ENCODE results near the gene C11orf71.
A peak's percentile ranks its signal among the peaks of the same experiment; 100 is the strongest.

The C11orf71 gene, protein sequence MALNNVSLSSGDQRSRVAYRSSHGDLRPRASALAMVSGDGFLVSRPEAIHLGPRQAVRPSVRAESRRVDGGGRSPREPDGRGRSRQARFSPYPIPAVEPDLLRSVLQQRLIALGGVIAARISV

DNA sequence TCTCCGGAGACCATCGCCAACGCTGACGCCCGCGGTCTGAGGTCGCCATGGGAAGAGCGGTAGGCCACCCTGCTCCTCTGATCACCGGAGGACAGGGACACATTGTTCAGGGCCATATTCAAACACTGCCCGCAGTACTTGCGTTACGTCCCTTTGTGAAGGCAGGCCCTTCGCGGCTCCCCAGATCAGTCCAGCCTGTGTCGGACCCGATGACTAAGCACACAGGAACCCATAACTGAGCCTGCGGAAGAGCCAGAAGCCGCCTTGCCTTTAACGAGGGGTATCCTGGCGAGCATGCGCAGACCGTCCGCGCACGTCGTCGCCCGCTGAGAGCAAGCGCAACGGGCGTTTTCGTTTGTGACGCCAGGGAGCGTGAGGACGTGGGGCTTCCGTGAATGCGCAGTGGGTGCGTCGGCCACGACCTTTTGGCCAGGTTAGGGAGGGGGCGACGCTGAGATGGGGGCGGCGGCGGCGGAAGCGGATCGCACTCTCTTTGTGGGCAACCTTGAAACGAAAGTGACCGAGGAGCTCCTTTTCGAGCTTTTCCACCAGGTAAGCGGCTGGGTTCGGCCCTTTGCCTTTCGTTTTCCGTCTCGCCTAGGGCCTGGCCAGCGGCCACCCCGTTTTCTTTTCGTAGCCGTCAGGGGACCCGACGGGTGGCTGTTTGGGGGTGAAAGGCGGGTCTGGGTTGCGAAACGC lies at the start of gene C11orf71, which contains the start of gene RBM7:
C11orf71 (minus strand) TSS at position 296 of the 699 bp plus-strand sequence; CDS start at position 116, 180 bp downstream.
RBM7 (plus strand) TSS at position 451 of the 699 bp plus-strand sequence; CDS start at position 457, 6 bp downstream.
- DNase-seq (ENCODE audit: low spot score): peak; percentile 94

GRCh38 chr11:114449845-114450244 lies 49.5 kb upstream of the C11orf71 start:
- no peak for DNase-seq (ENCODE audit: low spot score)

DNA sequence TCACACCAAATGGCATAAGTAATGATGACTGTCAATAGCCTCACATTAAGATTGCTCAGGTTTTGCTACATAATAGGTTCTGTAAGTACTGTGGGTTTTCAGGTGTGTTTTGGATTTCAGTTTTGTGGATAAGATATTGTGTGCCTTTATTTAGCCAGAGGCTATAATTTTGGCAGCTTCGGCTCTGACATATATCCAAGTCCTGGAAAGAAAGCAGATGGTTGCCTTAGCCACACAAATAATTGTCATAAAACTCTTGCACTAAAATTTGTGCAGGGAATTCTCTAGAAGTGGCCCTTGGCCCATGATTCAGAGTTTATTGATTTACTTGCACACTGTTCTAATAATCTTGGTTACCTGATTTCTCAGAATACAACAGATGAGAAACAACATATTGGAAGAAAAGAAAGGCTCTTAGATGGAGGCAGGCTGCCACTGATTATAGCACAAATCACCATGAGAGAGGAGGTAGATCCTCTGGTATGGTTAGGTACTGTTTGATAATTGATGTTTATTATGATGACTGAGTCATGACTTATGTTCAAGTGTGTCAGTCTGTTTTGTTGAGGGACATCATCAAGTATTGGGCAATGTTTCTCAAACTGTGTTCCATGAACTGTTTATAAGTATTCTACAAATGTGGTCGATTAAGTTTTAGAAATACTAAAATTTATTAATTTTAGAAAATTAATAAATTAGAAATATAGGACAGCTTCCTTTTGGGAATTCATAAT lies 48.6 kb upstream of the C11orf71 start:
- no peak for DNase-seq (ENCODE audit: low spot score)

DNA sequence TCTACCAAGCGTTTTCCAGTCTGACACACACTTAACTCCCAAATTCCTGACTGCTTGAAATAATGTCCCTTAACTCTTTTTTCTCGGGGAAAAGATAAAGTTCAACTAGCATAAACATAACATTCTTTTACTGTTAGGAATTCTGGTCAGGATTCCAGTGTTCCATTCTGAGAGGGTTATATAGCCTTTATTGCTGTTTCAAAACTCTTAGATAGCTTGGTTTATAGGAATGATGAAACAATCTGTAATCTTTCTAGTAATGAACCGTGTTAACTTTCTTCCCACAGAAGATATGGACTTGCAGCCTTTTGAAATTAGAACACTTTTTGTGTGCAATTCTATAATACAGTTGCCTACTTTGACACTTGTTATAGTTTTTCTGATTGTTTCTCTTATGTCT lies 47.6 kb upstream of the C11orf71 start:
- no peak for DNase-seq (ENCODE audit: low spot score)

- DNase-seq (ENCODE audit: low spot score): no peak
These were observed 47.1 kb upstream of the C11orf71 start for GRCh38 chr11:114447444-114447843.

- DNase-seq (ENCODE audit: low spot score): no peak
These were observed 42.2 kb upstream of the C11orf71 start for GRCh38 chr11:114442536-114442935.

GRCh38 chr11:114441921-114442320 lies 41.6 kb upstream of the C11orf71 start:
- DNase-seq (ENCODE audit: low spot score): peak; percentile 25

DNA sequence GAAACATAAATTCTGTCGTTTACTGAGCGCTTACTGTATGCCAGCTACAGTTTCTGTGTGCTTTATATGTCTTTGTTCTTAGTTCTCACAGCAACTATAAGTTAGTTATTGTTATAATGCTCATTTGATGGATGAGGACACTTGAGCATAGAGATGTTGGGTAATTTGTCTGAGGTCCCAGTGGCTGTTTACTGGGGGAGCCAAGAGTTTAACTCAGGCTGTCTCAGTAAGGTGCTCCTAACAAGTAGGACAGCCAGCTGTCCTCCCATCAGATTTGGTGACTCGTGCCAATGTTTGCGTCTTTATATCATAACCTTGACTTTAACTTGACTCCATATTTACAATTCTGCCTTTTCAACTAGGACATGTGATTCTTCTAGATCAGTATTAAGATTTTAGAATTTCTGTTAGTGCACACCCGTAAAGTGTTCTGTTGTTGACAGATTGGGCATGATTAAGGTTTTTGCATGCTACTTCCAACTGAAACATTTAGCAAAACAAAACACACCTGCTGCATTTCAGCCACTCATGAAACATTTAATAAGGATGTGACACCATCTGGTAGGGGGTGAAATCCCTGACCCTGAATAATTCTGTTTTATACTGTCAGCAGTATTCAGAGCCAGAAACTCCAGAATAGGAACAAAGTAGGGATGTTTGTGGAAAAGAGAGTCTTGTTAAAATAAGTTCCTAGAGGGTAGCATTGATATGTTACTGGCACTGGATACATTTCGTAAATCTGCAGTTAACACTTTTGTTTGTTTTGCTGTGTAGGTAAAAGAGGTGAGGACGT lies 40.9 kb upstream of the C11orf71 start:
- no peak for DNase-seq (ENCODE audit: low spot score)

- no peak for DNase-seq (ENCODE audit: low spot score)
These were observed 40.0 kb upstream of the C11orf71 start for GRCh38 chr11:114440121-114440860.

DNA sequence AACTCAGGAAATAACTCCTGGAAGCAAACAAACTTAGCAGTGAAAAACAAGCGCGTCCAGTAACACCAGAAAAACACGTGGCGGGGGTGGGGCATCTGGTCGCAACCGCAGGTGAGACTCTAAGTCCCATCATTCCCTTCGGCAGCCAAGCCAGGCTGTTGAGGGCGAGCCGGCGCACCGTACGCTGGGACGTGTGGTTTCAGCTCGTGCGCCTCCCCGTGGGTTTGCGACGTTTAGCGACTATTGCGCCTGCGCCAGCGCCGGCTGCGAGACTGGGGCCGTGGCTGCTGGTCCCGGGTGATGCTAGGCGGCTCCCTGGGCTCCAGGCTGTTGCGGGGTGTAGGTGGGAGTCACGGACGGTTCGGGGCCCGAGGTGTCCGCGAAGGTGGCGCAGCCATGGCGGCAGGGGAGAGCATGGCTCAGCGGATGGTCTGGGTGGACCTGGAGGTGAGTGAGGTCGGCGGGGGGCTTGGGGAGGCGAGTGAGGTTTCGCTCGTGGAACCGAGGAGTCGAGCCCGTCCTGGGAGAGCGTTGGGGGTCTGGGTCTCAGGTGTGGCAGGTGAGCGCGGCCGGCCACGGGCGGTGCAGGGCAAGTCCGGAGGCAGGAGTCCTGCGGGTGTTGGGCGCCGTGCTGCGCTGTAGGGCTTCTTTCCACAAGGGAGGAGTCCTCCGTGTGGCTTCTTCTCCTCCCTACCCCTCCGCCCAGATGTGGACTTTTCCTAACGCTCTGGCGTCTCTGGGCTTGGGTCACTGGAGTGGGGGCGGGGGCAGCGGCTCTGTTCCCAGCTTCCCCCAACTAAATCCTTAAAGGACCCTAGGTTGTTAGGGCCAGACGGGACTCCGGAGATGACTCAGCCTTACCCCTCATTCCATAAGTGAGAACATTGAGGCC lies 39.2 kb upstream of the C11orf71 start, which contains the start of gene REXO2:
REXO2 (plus strand) TSS at position 239 of the 892 bp plus-strand sequence; CDS start at position 301, 62 bp downstream.
- peak; percentile 93 for DNase-seq (ENCODE audit: low spot score)

DNA sequence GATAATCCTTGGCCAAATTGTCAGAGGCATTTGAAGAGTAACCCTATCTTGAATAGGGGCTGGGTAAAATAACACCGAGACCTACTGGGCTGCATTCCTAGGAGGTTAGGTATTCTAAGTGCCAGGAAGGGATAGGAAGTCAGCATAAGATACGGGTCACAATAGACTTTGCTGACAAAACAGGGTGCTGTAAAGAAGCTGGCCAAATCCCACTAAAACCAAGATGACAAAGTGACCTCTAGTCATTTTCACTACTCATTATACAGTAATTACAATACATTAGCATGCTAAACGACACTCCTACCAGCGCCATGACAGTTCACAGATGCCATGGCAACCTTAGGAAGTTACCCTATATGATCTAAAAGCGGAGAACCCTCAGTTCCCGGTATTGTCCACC lies 38.0 kb upstream of the C11orf71 start:
- DNase-seq (ENCODE audit: low spot score): no peak

- no peak for DNase-seq (ENCODE audit: low spot score)
These were observed 33.1 kb upstream of the C11orf71 start for GRCh38 chr11:114433376-114433775.

DNA sequence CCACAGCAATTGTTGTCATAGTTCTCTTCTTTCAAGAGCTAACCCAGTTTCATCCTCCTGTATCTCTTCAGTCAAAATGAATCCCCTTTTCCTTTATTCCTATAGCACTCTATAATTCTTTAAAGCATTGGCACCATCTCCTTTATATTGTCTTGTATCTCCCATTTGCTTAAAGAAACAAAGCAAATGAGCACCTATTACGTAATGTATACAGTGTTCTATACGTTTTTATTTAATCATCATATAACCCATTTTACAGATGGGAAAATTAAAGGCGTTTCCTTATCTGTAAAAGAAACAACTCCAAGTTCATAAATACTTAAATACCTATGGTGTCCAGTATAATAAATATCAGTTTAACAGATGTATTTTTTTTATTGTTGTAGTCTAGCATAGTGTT lies 32.6 kb upstream of the C11orf71 start:
- no peak for DNase-seq (ENCODE audit: low spot score)

- DNase-seq (ENCODE audit: low spot score): no peak
These were observed 30.0 kb upstream of the C11orf71 start for GRCh38 chr11:114430290-114430689.

GRCh38 chr11:114426280-114426679 lies 26.0 kb upstream of the C11orf71 start:
- no peak for DNase-seq (ENCODE audit: low spot score)

GRCh38 chr11:114416441-114416961 lies 16.2 kb upstream of the C11orf71 start:
- no peak for DNase-seq (ENCODE audit: low spot score)

- DNase-seq (ENCODE audit: low spot score): no peak
These were observed 13.6 kb upstream of the C11orf71 start for GRCh38 chr11:114413958-114414357.

DNA sequence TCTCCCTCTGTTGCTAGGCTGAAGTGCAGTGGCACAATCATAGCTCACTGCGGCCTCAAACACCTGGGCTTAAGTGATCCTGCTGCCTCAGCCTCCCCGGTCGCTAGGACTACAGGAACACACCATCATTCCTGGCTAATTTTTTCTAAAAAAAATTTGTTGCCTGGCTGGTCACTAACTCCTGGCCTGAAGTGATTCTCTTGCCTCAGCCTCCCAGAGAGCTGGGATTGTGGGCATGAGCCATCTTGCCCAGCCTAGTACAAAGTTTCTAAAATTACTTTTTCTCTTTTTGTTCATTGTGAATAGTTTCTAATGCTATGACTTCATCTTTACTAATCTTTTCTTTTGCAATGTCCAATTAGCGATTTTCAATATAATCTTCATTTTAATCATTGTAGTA lies 12.6 kb upstream of the C11orf71 start:
- no peak for DNase-seq (ENCODE audit: low spot score)

DNA sequence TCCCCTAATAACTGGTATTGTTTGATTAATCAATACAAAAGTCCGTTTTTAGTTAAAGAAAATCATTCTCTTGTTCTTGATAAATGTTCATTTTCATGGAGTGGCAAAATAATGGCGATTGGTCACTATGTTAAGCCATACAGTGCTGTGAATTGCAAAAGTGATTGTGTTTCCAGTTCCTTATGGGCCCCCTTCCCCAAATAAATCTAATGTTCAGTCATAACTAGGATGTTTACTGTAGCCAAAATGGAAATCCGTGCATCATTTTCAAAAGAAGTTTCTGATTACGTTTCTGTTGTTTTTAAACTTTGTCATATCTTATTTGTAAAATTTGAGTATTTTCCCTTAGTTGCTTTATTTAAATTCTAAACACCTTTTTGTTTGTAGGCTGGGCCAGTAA lies 1.0 kb upstream of the C11orf71 start:
- no peak for DNase-seq (ENCODE audit: low spot score)

DNA sequence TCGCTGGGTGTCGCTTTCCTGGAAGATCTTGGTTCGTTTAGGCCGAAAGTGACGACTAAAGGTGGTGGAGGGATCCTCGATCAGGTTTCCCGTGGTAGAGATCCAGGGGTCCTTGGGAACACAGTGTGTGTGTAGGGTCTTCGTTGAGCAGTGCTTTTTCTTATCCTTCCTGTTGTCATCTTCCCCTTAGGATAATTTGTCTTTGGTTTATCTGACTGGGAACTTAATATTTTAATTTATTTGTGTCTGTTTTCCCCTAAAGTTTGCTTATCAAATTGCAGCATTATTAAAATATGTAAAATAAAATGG lies 558 bp upstream of the C11orf71 start:
- DNase-seq (ENCODE audit: low spot score): no peak

Measured in COLO829 (cell line).